NCI-H524 treated with DMSO at 0.1 percent for 48 hours (cell line): ENCODE results near the gene RAD9A.

Source experiments
- DNase-seq: peaks from one replicate; lab custom pipeline; 2025; lab: John Stamatoyannopoulos, UW

Gene RAD9A

GRCh38 chr11:67357831-67358670, 33.7 kb upstream of the RAD9A start:
- no peak for DNase-seq

GRCh38 chr11:67364169-67364568, 27.6 kb upstream of the RAD9A start:
- no peak for DNase-seq

- no peak for DNase-seq
Measured at GRCh38 chr11:67364783-67365722, 26.7 kb upstream of the RAD9A start.

- no peak for DNase-seq
Measured at GRCh38 chr11:67365736-67366444, 25.9 kb upstream of the RAD9A start.

- DNase-seq, result no peak
Measured at GRCh38 chr11:67366546-67366945, 25.2 kb upstream of the RAD9A start.

- no peak for DNase-seq
Measured at GRCh38 chr11:67366961-67367760, 24.6 kb upstream of the RAD9A start.

GRCh38 chr11:67367761-67368227, 24.0 kb upstream of the RAD9A start:
- DNase-seq, result peak; percentile 18

- no peak for DNase-seq
Measured at GRCh38 chr11:67368621-67369020, 23.2 kb upstream of the RAD9A start.

- DNase-seq, result no peak
Measured at GRCh38 chr11:67369275-67369674, 22.5 kb upstream of the RAD9A start.

- DNase-seq, result no peak
Measured at GRCh38 chr11:67369801-67370284, 21.9 kb upstream of the RAD9A start.

- DNase-seq, result no peak
Measured at GRCh38 chr11:67370351-67371076, 21.3 kb upstream of the RAD9A start.

- DNase-seq, result no peak
Measured at GRCh38 chr11:67371189-67371910, 20.4 kb upstream of the RAD9A start.

- DNase-seq, result no peak
Measured at GRCh38 chr11:67371911-67372320, 19.9 kb upstream of the RAD9A start.

GRCh38 chr11:67372321-67372992, 19.3 kb upstream of the RAD9A start:
- no peak for DNase-seq

GRCh38 chr11:67372993-67373647, 18.7 kb upstream of the RAD9A start, which contains the start of gene CLCF1:
CLCF1 (minus strand) TSS chr11:67373598; CDS start chr11:67373539, 59 bp downstream.
- DNase-seq, result no peak

- DNase-seq, result no peak
Measured at GRCh38 chr11:67373648-67374570, 17.9 kb upstream of the RAD9A start.

- DNase-seq, result no peak
Measured at GRCh38 chr11:67374571-67375281, 17.1 kb upstream of the RAD9A start.
